ENCODE data around the gene BCAM. TPM values are rescaled to one million over a fixed set of nuclear protein-coding genes. Genes with fewer than 3 reads are reported as not detected.

The BCAM gene
- total and polyA plus RNA-seq, 2 donors (not counting 3 experiments of a cell fraction or from before 2014, with no cell fraction given): 23.9 to 28.5 TPM

DNA sequence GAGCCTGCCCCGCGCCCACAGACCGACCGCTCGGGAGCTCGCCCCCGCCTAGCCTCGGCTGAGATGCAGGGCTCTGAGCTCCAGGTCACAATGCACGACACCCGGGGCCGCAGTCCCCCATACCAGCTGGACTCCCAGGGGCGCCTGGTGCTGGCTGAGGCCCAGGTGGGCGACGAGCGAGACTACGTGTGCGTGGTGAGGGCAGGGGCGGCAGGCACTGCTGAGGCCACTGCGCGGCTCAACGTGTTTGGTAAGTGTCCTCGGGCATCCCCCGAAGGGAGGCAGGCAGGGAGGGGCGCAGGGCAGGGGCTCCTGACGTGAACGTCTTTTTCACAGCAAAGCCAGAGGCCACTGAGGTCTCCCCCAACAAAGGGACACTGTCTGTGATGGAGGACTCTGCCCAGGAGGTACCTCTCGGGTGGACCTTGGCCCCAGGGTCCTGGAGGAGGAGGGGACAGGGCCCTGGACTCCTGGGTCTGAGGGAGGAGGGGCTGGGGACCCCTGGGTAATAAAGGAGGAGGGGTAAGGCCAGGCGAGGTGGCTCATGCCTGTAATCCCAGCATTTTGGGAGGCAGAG is 3.3 kb downstream of the BCAM start:
- FAIRE-seq: no peak
- DNase-seq (ENCODE audit: low read depth, low spot score): no peak
- ChIA-PET POLR2A (interaction anchor here (0.6 kb wide), 1 partner anchor 167 kb away, joined by 4 read pairs; no protein-coding TSS in a partner anchor), CTCF (interaction anchor here (1.0 to 1.1 kb wide), 2 partner anchors 28 to 42 kb away, joined by 3 to 4 read pairs; no protein-coding TSS in a partner anchor)
- no peak overlapping the region for H3K27ac ChIP-seq (ENCODE audit: insufficient read depth, low read depth, low read length)
- no peaks in the 10 kb centered on the region for H3K9me3 ChIP-seq (replicated peaks; ENCODE audit: control insufficient read depth, insufficient read depth, low read length)
- H3K9me1 ChIP-seq (replicated peaks; ENCODE audit: control insufficient read depth, extremely low read depth, insufficient read depth, low read length): no peaks in the 10 kb centered on the region
- H3K27me3 ChIP-seq (ENCODE audit: control insufficient read depth in 2 of 2, insufficient read depth in 2 of 2, low read length in 2 of 2): no peaks in the 10 kb centered on the region
- intact Hi-C loops (cut with micrococcal nuclease) (no loop called here), dilution Hi-C loops (cut with MboI; ENCODE audit: extremely low pct_ligation_motif_present, low sequenced_read_pairs) (no loop called here)
- peaks cover 16% of the 10 kb centered on the region for H3K4me1 ChIP-seq (ENCODE audit: control insufficient read depth, extremely low read depth, insufficient read depth, low read length)
- TF ChIP-seq MYC (IDR thresholded peaks at IDR 0.05; ENCODE audit: low read depth, low read length): no peak
- TF ChIP-seq POLR2AphosphoS5 (IDR thresholded peaks at IDR 0.05; ENCODE audit: insufficient read depth, low read depth, low read length): no peak
- TF ChIP-seq JUN (IDR thresholded peaks at IDR 0.05; ENCODE audit: borderline replicate concordance, insufficient read depth, insufficient read length, low read depth): no peak
- no peak for TF ChIP-seq EZH2 (IDR thresholded peaks at IDR 0.05; ENCODE audit: borderline replicate concordance, low read depth, low read length, severe bottlenecking)
- TF ChIP-seq, protein P1, sequence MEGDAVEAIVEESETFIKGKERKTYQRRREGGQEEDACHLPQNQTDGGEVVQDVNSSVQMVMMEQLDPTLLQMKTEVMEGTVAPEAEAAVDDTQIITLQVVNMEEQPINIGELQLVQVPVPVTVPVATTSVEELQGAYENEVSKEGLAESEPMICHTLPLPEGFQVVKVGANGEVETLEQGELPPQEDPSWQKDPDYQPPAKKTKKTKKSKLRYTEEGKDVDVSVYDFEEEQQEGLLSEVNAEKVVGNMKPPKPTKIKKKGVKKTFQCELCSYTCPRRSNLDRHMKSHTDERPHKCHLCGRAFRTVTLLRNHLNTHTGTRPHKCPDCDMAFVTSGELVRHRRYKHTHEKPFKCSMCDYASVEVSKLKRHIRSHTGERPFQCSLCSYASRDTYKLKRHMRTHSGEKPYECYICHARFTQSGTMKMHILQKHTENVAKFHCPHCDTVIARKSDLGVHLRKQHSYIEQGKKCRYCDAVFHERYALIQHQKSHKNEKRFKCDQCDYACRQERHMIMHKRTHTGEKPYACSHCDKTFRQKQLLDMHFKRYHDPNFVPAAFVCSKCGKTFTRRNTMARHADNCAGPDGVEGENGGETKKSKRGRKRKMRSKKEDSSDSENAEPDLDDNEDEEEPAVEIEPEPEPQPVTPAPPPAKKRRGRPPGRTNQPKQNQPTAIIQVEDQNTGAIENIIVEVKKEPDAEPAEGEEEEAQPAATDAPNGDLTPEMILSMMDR (IDR thresholded peaks at IDR 0.05; ENCODE audit: extremely low read depth in 1 of 2, insufficient read depth in 1 of 2, low read depth in 1 of 2, low read length in 2 of 2): no peak
- TF ChIP-seq, protein P2, sequence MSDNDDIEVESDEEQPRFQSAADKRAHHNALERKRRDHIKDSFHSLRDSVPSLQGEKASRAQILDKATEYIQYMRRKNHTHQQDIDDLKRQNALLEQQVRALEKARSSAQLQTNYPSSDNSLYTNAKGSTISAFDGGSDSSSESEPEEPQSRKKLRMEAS (IDR thresholded peaks at IDR 0.05; ENCODE audit: insufficient read depth, insufficient read length): no peak
- TF ChIP-seq GATA2 (IDR thresholded peaks at IDR 0.05; ENCODE audit: insufficient read depth, insufficient read length, low read depth, low read length): no peak
- TF ChIP-seq FOS (IDR thresholded peaks at IDR 0.05; ENCODE audit: borderline replicate concordance, insufficient read depth, low read length): no peak
- TF ChIP-seq POLR2A (IDR thresholded peaks at IDR 0.05; ENCODE audit: low read depth, low read length): no peak
- H3K4me2 ChIP-seq (ENCODE audit: insufficient read depth, low read length): no peak overlapping the region
- no TSS peak for BruUV-seq (replicated peaks)
- H4K20me1 ChIP-seq (replicated peaks; ENCODE audit: control insufficient read depth, extremely low read depth, insufficient read depth, low read length): no peaks in the 10 kb centered on the region
- no peak overlapping the region for H2AFZ ChIP-seq (ENCODE audit: low read depth, low read length)
- peaks cover 2 to 5% of the 10 kb centered on the region in 2 experiments for H3K36me3 ChIP-seq (ENCODE audit: control insufficient read depth in 2 of 2, extremely low read depth in 1 of 2, insufficient read depth in 2 of 2, low read length in 2 of 2)
- H3K9ac ChIP-seq (replicated peaks; ENCODE audit: extremely low read depth, insufficient read depth, low read length): no peak overlapping the region
- H3K79me2 ChIP-seq (ENCODE audit: control insufficient read depth, insufficient read depth, low read length): no peaks in the 10 kb centered on the region
- H3K4me3 ChIP-seq (replicated peaks in 1 of 3; ENCODE audit: insufficient read depth in 1 of 3, low read depth in 1 of 3, low read length in 3 of 3): no peak overlapping the region

Data from endothelial cell of umbilical vein (primary cell).